Measurements from ENCODE around the gene CCDC182.

- no peak for TF ChIP-seq EP300 (IDR thresholded peaks at IDR 0.05; ENCODE audit: borderline replicate concordance)
- TF ChIP-seq CREB1 (IDR thresholded peaks at IDR 0.05; ENCODE audit: low read depth) = no peak
- TF ChIP-seq RAD21 (IDR thresholded peaks at IDR 0.05; ENCODE audit: low read depth) = no peak
- no peak for TF ChIP-seq EGR1 (IDR thresholded peaks at IDR 0.05)
- TF ChIP-seq, protein P1, sequence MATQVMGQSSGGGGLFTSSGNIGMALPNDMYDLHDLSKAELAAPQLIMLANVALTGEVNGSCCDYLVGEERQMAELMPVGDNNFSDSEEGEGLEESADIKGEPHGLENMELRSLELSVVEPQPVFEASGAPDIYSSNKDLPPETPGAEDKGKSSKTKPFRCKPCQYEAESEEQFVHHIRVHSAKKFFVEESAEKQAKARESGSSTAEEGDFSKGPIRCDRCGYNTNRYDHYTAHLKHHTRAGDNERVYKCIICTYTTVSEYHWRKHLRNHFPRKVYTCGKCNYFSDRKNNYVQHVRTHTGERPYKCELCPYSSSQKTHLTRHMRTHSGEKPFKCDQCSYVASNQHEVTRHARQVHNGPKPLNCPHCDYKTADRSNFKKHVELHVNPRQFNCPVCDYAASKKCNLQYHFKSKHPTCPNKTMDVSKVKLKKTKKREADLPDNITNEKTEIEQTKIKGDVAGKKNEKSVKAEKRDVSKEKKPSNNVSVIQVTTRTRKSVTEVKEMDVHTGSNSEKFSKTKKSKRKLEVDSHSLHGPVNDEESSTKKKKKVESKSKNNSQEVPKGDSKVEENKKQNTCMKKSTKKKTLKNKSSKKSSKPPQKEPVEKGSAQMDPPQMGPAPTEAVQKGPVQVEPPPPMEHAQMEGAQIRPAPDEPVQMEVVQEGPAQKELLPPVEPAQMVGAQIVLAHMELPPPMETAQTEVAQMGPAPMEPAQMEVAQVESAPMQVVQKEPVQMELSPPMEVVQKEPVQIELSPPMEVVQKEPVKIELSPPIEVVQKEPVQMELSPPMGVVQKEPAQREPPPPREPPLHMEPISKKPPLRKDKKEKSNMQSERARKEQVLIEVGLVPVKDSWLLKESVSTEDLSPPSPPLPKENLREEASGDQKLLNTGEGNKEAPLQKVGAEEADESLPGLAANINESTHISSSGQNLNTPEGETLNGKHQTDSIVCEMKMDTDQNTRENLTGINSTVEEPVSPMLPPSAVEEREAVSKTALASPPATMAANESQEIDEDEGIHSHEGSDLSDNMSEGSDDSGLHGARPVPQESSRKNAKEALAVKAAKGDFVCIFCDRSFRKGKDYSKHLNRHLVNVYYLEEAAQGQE (IDR thresholded peaks at IDR 0.05; ENCODE audit: low read depth) = no peak
- no peak for TF ChIP-seq YY1 (IDR thresholded peaks at IDR 0.05; ENCODE audit: low read depth)
- no peak for TF ChIP-seq TCF12 (IDR thresholded peaks at IDR 0.05; ENCODE audit: low read depth)
- TF ChIP-seq MAX (IDR thresholded peaks at IDR 0.05) = no peak
- no peak for TF ChIP-seq CEBPB (IDR thresholded peaks at IDR 0.05)
These were observed 30.4 kb downstream of the CCDC182 start for GRCh38 chr17:57714665-57715180.
